Central memory CD4-positive, alpha-beta T cell (primary cell): ENCODE results near the gene MT1B.

Experiments
- DNase-seq: peaks from one replicate; pipeline ENCODE4 v3.0.0; 2022
- total RNA-seq, 3 experiments: gene quantifications; one replicate each; lab custom pipeline; 2026; lab: John Stamatoyannopoulos, UW

MT1B gene
- total RNA-seq, result 0 reads per million in 3 experiments

DNA sequence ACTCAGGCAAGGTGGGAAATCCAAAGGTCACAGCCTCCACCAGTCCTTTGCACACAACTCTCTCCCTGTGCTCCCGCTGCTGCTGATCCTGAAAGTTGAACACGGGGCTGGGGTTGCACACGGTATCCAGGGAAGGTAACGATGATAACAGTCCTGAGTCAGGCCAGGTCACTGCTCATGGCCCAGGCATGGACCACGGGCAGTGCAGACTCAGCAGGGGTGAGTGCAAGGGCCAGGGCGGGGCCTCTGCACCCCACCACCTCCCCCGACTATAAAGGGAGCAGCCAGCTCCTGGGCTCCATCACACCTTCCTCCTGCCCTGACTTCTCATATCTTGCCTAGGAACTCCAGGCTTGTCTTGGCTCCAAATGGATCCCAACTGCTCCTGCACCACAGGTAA, at the start of gene MT1B:
MT1B (plus strand) TSS at position 301 of the 400 bp plus-strand sequence; CDS start at position 369, 68 bp downstream.
- no peak for DNase-seq

DNA sequence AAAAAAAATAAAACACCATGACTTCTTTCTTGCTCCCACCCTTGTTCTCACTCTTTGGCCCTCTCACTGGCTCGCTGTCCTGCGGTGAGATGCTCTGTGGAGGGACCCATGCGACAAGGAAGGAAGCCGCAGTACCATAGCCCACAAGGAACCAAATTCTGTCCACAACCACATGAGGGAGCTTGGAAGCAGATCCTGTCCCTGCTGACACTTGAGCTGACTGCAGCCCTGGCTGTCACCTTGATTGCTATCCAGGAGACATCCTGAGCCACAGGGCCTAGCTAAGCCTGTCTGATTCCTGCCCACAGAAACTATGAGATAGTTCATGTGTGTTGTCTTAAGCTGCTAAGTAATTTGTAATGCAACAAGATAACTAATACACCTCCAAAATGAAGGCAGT, 48.1 kb upstream of the MT1B start:
- DNase-seq, result no peak

DNA sequence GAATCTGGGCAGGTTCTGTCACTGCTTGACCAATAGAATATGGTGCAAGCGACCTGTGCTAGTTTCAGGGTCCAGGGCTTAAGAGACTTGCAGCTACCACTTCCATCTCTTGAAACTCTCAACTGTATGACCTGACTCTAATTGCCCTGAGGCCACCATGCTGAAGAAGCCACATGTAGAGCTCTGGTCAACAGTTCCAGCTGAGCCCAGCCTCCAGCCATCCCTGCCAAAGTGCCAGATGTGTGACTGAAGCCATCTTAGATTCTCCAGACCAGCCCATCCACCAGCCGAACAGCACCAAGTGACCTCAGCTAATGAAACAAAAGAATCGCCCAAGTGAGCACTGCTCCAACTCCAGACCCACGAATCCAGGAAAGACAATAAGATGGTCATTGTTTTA, 46.7 kb upstream of the MT1B start:
- no peak for DNase-seq

DNA sequence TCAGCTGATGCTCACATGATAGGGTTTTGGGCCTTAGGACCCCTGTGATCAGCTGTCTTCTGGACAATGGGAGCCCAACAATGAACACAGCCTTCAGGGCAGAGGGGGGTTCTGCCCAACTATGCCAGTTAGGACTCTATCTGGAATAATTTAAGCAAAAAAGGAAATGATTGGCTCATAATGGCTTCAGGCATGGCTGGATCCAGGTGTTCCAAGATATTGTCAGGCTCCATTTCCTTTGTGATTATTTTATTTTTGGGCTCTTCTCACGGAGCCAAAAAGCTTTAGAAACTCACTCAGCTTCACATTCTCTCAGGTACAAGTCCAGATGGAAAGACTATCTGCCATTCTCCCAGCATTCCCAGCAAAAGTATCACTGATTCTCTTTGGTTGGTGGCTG, 46.2 kb upstream of the MT1B start:
- no peak for DNase-seq

DNA sequence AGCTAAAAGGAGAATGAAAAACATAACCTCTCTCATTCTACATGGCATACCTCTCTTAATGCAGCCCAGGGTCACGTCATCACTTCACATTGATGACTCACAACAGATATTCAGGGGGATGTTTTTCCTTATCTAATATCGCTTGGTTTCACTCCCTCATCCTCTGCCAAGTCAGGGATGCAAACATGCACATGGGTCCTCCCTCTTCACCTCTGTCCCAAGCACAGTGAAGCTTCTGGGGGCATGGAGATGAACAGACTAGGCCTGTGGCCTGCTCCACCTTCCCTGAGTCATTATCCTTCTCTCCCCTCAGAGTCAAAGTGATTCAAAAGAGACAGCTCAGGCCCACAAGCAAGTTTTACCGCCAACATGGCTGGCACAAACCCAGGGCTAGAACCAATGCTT, 45.6 kb upstream of the MT1B start:
- DNase-seq, result no peak

DNA sequence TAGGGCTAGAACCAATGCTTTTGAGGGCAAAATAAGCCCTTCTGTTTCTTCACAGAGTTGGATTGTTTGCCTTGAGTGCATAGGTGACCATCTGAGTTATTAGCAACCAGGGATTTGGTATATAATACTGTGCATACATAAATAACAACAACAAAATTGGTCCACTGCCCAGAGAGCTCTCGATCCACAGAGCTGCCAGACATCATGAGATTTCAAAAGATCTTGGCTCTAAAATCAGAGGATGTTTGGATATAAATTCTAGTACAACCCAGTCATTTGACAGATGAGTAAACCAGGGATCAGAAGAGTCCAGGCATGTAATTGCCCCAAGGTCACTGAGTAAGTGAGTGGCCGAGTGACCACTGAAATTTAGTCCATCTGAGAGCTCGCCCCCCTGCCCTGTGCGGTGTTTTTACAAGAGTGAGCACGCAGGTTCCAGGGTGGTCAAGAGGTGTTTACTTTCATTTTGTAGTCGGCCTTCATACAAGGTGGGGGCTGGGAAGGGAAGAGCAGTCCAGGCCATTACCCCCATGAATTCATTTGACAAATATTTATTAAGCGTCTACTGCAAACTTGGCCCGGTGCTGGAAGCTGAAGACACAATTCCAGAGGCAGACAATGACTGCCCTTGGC, 45.1 kb upstream of the MT1B start:
- DNase-seq, result no peak

DNA sequence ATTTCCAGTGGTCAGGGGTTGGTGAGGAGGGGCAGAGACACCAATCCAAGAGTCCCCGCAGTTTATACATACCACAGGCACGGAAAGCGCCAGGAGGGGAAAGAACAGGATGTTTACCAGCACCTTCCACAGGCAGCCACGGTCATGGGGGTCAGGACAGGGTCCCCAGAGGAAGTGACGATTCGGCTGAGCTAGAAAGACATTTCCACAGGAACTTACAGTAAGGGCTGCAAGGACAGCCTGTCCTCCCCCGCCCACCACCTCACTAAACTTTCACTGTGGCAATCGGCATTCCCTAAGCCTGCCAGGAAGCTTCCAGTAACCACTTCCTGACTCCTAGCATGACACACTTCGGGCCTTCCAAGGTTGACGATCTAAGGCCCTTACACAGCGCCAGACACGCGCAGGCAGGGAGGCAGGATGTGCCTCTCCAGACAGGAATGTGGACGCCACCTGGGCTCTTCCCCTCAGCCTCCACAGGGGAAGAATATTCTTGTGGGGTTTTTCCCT, 44.5 kb upstream of the MT1B start:
- no peak for DNase-seq

DNA sequence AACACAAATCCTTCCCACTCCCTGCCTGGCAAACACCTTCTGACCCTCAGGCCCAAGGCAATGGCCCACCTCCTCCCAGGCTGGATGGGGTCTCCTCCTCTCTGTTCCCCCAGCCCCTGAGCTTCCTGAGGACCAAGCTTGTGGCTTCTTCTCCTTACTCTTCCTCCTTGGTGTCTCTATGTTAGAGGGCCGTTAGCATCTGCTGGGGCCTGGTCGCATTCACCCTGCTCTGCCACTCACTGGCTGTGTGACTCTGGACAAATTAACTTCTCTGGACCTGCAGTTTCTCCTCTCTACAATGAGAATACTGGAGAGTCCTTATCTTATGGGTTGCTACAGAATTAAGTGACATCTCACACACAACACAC, 44.0 kb upstream of the MT1B start:
- DNase-seq, result no peak

DNA sequence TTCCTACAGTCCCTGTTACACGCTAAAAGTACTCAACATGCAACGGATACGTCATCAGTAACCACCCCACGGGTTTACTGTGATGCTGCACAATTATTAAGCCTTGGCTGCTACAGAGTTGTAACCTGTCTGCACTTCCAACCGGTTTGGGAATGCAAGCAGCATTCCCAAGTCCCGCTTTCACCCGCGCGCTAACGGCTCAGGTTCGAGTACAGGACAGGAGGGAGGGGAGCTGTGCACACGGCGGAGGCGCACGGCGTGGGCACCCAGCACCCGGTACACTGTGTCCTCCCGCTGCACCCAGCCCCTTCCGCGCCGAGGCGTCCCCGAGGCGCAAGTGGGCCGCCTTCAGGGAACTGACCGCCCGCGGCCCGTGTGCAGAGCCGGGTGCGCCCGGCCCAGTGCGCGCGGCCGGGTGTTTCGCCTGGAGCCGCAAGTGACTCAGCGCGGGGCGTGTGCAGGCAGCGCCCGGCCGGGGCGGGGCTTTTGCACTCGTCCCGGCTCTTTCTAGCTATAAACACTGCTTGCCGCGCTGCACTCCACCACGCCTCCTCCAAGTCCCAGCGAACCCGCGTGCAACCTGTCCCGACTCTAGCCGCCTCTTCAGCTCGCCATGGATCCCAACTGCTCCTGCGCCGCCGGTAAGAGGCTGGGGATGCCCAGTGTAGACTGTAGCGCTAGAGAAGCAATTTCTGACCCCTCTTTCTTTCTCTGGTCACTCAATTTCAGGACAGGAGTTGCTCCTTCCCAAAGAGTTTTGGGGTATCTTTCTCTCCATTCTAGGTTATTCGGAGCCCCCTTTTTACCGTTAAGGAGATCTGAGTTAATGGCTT, 43.4 kb upstream of the MT1B start, which contains the start of gene MT2A:
MT2A (plus strand) TSS at position 542 of the 833 bp plus-strand sequence; CDS start at position 614, 72 bp downstream.
- DNase-seq, result peak; percentile 83

DNA sequence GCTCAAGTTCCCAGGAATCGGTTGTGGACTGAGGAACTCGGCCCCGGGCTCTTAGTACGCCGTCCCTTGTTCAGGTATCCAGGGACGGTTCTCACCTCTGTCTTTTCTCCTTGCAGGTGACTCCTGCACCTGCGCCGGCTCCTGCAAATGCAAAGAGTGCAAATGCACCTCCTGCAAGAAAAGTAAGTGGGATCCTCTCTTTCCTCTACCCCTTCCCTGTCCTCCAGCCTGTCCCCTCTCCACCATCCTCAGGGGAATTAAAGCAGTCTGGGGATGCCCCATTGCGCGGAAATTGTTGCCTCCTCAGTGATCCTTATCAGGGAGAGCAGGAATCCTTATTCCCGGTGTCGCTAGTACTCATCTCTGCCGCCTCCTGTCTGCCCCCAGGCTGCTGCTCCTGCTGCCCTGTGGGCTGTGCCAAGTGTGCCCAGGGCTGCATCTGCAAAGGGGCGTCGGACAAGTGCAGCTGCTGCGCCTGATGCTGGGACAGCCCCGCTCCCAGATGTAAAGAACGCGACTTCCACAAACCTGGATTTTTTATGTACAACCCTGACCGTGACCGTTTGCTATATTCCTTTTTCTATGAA, 42.7 kb upstream of the MT1B start:
- DNase-seq, result no peak

DNA sequence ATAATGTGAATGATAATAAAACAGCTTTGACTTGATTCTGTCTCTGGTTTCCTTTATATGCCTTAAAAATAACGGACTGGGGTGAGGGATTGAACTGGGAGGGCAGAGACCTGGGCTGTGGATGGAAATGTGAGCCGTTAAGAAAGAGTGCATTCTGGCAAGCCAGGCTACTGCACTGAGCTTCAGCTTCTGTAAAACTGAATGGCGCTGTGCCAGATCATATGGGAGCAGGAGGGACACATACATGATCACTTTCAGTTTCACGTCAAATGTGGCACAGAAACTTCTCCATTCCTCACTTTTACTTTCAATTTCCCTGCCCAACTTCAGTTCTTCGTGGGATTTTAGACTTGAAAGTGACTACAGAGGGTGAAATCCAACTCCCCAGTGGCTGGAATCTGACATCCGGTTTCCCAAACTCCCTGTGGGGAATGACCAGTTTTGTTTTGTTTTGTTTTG, 42.2 kb upstream of the MT1B start:
- DNase-seq, result peak; percentile 80

DNA sequence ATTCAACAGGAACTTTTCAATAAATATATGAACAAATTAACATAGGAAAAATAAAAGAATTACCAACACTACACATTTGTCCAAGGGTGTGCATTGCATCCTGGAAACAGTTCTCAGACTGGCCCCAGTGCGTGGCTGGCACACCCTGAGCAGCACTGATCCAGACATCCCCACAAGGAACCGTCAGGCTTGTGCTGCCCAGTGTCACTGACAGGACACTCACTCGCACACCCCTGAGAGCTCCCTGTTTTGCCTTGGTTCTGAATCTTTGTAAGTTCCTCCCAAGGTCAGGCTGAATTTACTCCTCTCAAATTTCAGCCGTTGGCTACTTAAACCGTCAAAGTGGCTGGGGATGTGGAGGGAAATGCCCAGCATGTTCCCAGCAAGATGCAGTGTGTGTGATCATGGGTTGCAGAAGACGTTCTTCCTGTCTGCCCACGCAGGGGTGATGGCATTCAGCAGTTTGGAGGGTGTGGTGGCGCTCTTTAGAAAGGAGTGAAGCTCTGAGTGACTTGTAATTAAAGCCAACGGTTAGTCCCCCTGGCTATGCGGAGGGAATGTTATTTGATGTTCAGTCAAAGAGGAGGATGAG, 41.6 kb upstream of the MT1B start:
- peak; percentile 79 for DNase-seq

DNA sequence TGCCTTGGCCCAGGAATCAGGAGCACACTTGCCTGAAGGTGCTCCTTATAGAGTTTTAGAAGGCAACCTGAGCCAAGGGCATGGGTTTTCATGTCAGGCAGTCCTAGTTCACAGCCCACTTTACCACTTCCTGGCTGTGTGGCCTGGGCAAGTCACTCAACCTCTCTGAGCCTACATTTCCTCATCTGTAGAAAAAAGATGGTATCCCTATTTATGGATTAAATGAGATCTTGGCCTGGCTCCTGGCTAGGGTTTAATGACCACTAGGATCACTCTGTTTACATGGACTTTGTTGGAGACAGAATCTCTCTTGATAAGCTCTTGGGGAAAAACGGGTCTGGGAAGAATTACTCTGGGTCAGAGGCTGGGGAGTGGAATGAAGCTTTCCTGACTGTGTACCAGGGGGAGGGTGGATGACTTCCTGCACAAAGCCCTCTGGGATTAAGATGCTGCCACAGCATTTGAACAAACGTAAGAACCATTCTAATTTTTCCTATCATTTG, 41.0 kb upstream of the MT1B start:
- DNase-seq, result no peak

DNA sequence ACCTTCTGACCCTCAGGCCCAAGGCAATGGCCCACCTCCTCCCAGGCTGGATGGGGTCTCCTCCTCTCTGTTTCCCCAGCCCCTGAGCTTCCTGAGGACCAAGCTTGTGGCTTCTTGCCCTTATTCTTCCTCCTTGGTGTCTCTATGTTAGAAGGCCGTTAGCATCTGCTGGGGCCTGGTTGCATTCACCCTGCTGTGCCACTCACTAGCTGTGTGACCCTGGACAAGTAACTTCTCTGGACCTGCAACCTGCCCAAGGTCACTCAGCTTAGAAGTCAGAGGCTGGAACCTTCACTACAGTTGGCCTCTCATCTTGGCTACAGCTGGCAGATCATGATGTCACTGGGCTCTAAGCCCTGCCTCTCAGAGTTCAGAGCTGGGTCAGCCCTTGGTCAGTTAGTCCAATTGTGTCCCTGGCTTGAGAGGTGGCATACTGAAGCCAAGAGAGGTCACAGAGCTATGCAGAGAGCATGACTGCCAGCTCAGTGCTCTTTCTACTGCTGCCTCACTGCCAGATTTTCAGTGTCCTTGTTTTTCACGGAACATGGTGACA, 40.3 kb upstream of the MT1B start:
- DNase-seq, result no peak

DNA sequence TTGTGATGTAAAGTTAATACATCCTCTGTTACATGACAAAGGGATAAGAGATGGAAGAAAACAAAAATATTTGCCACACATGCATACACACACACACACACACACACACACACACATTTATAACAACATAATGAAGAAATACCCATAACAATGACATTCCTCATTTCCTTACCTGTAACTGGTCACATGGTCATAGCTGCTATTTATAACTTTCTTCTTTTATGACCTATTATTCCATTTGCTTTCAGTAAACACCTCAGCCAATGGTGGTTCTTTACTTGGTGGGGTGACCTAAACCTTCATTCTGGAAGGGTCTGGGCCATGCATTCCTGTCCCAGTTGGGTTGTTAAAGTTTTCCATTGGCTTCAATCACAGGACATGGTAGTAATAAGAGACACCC, 38.0 kb upstream of the MT1B start:
- no peak for DNase-seq

DNA sequence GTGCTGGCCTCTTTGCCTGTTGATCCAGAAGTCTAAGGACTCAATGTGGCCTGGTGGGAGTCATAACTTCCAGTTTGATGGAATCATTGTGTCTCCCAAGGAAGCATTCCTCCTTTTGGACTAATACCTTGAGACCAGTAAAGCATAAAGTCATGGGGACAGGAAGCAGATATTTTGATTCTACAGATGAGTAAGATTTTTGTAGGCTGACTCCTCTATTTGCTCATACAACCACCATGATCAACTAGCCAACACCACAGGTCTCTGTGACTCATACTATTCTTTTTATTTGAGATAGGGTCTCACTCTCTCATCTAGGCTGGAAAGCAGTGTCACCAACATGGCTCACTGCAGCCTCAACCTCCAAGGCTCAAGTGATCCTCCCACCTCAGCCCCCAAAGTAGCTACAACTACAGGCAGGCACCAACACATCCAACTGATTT, 37.1 kb upstream of the MT1B start:
- DNase-seq, result no peak

DNA sequence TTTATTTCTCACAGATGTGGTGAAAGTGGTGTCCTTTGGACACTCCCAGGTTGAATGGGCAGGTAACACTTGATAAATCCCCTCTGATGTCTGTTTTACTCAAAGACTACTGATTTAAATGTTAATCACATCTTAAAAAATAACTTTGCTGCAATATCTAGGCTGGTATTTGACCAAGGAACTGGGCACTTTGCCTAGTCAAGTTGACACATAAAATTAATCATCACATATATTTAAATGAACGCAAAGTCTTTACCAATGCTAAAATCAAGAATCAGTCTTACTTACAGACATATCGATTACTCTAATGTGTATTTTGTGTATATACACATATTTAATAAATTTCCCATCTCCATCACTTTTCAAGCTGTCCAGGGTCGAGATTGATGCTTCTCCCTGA, 36.3 kb upstream of the MT1B start:
- no peak for DNase-seq

DNA sequence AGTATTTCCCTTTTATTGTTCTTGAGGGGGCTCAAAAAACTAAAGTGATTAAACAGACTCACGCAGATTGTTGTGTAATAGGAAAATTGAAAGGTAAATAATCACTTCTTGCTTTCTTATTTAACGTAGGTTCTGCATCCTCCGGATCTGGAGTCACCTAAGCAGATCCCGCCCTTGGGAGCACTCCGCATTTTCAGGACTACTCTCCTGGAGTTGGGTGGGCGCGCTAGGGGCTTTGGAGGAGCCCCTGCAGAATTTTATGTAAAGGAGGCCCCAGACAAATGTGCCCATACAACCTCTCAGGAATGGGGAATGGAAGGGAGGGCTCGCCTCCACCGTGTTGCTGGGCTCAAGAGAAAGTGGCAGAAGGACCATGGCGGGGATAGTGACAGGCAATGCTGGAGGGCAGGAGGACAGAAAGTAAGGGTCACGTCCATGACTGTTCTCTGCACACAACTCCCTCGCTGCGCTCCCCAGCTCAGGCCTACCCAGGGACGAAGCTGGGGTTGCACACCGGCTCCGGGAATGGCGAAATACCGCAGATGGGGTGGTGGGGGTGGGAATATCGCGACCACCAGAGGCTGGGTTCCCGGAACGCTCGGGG, 35.0 kb upstream of the MT1B start:
- no peak for DNase-seq

DNA sequence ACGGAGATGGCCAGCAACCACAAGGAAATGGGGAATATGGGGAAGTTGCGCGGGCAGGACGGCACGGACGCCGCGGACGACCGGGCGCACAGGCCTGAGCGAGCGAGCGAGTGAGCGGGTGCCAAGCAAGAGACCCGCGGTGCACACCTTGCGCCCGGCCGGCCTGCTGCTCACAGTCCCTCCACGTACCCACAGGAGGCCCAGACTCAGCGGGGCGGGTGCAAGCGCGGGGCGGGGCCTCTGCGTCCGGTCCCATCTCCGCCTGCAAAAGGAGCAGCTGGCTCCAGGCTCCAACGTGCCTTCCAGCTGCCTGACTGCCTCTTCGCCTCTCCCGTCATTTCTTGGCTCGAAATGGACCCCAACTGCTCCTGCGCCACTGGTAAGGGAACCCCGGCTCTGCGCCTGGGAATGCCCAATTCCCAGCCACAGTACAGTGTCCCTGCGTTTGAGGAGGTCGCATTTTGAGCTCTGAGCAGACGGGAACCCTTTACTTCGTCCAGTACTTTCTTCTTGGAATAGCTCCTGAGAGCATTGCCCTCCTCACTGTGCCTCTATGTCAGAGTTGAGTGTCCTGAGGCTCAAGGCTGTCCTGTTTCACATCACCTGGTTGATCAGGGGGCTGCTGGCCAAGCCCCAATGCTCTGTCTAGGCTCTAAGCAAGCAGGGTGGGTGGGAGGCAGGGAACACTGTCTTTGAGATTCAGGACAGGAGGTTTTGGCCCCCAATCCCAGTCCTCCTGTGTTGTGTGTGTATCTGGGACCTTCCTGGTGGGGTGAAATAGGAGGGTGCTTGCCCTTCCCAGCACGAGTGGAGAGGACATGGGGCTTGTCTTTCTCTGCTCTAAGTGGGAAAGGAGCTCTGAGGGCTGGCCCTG, 34.2 kb upstream of the MT1B start:
- DNase-seq, result peak; percentile 24

DNA sequence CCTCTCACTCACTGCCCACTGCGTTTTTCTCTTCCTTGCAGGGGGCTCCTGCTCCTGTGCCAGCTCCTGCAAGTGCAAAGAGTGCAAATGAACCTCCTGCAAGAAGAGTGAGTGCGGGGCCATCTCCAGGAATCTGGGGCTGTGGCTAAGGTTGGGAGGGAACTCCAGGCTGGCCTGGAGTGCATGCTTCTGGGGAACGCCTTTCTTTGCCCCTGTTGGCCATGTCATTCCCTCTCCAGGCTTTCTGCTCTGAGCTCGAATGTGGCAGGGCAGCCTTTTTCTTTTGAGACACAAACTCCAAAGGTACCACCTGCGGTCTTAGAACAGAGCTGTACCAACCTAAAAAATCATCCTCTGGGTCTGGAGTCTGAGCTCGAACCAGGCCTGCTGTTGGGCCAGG, 33.5 kb upstream of the MT1B start:
- DNase-seq, result no peak

DNA sequence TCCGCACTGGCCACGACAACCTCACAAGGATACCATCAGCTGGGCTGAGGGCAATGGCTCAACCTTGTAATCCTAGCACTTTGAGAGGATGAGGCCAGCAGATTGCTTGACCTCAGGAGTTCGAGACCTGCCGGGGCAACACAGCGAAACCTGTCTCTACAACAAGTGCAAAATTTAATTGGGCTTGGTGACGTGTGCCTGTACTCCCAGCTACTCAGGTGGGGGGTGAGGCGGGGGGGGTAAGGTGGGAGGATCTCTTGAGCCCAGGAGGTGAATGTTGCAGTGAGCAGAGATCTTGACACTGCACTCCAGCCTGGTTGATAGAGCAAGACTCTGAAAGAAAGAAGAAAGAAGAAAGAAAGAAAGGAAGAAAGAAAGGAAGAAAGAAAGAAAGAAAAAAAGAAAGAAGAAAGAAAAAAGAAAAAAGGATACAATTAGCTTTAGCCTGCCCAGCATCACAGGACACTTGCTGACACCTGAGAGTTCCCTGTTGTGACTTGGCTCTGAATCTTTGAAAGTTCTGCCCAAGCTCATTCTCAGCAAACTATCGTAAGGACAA, 31.3 kb upstream of the MT1B start:
- DNase-seq, result no peak
